Measurements from ENCODE around the gene PPM1F.
"Not testable (repeated sequence)": the region's sequence is repeated elsewhere in the genome, so short reads cannot be mapped to it uniquely, and the experiment has no call there.

Gene PPM1F

GRCh38 chr22:21909871-21910270 lies 42.8 kb downstream of the PPM1F start:
- TF ChIP-seq, protein P1, sequence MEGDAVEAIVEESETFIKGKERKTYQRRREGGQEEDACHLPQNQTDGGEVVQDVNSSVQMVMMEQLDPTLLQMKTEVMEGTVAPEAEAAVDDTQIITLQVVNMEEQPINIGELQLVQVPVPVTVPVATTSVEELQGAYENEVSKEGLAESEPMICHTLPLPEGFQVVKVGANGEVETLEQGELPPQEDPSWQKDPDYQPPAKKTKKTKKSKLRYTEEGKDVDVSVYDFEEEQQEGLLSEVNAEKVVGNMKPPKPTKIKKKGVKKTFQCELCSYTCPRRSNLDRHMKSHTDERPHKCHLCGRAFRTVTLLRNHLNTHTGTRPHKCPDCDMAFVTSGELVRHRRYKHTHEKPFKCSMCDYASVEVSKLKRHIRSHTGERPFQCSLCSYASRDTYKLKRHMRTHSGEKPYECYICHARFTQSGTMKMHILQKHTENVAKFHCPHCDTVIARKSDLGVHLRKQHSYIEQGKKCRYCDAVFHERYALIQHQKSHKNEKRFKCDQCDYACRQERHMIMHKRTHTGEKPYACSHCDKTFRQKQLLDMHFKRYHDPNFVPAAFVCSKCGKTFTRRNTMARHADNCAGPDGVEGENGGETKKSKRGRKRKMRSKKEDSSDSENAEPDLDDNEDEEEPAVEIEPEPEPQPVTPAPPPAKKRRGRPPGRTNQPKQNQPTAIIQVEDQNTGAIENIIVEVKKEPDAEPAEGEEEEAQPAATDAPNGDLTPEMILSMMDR (IDR thresholded peaks at IDR 0.05; ENCODE audit: control insufficient read depth, insufficient read depth, low read depth, low read length, missing control alignments), result no peak
- DNase-seq (ENCODE audit: low read depth), result no peak

GRCh38 chr22:21907638-21908522 lies 44.8 kb downstream of the PPM1F start:
- TF ChIP-seq, protein P1 (IDR thresholded peaks at IDR 0.05; ENCODE audit: control insufficient read depth, insufficient read depth, low read depth, low read length, missing control alignments), result no peak
- no peak overlapping the region for H3K4me3 ChIP-seq (ENCODE audit: control insufficient read depth, low read depth, low read length)
- DNase-seq (ENCODE audit: low read depth), result no peak

More at GRCh38 chr22:21909871-21910270, 42.8 kb downstream of the PPM1F start:
- H3K4me3 ChIP-seq (ENCODE audit: control insufficient read depth, low read depth, low read length), result no peak overlapping the region

DNA sequence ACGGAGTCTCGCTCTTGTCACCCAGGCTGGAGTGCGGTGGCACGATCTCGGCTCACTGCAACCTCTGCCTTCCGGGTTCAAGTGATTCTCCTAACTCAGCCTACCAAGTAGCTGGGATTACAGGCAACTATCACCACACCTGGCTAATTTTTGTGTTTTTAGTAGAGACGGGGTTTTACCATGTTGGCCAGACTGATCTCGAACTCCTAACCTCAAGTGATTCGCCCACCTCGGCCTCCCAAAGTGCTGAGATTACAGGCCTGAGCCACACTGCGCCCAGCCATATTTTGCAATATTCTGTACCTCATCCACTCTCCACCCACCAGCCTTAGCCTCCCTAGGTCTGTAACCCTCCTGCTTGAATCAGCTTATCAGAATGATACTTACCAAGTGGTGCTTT lies 47.4 kb downstream of the PPM1F start:
- not testable (repeated sequence) for H3K4me3 ChIP-seq (ENCODE audit: control insufficient read depth, low read depth, low read length); DNase-seq (ENCODE audit: low read depth)

DNA sequence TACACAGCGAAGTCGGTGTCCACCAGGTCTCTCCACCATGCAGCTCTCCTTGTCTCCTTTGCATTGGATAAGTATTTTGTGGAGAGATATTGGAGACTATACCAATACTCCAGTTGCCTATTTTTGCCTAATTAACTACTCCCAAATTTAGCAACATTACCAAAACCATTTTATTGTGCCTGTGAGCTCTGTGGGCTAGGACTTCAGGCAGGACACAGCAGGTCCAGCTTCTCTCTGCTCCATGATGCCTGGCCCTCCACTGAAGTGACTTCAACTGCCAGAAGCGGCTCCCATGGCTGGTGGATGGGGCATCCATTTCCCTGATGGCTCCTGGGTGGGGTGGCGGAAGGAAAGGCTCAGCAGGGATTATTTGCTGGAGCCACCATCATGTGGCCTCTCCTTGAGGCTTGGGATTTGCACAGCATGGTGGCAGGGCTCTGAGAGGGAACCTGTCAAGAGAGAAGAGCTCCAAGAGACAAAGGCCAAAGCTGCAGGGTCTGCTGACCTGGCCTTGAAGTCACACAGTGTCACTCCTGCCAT lies 48.3 kb downstream of the PPM1F start:
- TF ChIP-seq, protein P1 (IDR thresholded peaks at IDR 0.05; ENCODE audit: control insufficient read depth, insufficient read depth, low read depth, low read length, missing control alignments), result no peak
- no peak for DNase-seq (ENCODE audit: low read depth)
- no peak overlapping the region for H3K4me3 ChIP-seq (ENCODE audit: control insufficient read depth, low read depth, low read length)

GRCh38 chr22:21903283-21903682 lies 49.4 kb downstream of the PPM1F start:
- H3K4me3 ChIP-seq (ENCODE audit: control insufficient read depth, low read depth, low read length), result no peak overlapping the region
- TF ChIP-seq, protein P1 (IDR thresholded peaks at IDR 0.05; ENCODE audit: control insufficient read depth, insufficient read depth, low read depth, low read length, missing control alignments), result no peak
- no peak for DNase-seq (ENCODE audit: low read depth)

DNA sequence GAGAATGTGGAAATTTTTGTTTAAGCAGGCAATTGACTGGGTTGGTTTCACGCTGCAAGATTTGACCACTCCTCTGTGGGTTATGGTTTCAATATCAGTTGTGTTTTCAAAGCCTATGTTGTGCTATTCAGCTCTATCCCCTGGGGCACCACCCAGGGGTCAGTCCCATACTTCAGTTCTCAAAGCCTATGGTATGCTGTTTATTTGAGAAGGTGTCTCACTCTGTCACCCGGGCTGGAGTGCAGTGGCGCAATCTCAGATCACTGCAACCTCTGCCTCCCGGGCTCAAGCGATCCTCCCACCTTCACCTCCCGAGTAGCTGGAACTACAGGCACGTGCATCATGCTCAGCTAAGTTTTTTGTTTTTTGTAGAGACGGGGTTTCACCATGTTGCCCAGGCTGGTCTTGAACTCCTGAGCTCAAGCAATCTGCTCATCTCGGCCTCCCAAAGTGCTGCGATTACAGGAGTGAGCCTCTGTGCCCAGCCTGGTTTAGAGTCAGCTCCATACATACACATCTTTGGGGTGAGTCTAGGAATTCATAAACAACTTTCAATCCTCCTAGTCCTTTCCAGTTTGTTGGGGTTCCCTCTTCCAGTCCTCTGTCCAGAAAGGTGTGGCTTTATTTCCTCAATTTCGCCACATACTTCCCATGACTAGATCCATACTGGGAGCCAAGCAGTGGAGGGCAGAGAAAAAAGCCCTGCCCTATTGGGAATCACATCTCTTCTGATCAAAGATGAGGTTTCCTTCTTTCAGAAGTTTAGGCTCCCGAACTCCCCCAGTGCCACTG lies 50.2 kb downstream of the PPM1F start:
- no peak for DNase-seq (ENCODE audit: low read depth)

More for the DNA sequence above, 50.2 kb downstream of the PPM1F start:
- TF ChIP-seq, protein P1 (IDR thresholded peaks at IDR 0.05; ENCODE audit: control insufficient read depth, insufficient read depth, low read depth, low read length, missing control alignments), result no peak
- no peak overlapping the region for H3K4me3 ChIP-seq (ENCODE audit: control insufficient read depth, low read depth, low read length)
